Posterior vena cava (tissue), 2 donors: Measurements from ENCODE around the gene LCA5. TPM values are rescaled to one million over a fixed set of nuclear protein-coding genes. Genes with fewer than 3 reads are reported as not detected.
"Not testable (repeated sequence)": the region's sequence is repeated elsewhere in the genome, so short reads cannot be mapped to it uniquely, and the experiment has no call there.

Experiments
- DNase-seq: peaks from one replicate; pipeline ENCODE4 v3.0.0-alpha.2; 2020; ENCODE audit warnings: low spot score
- intact Hi-C, 2 donors: fragments of 100-400 bp; cut with DNase I; formaldehyde crosslinking; loops; one replicate each; pipeline versions ENCODE4 v1.14.1 to v1.14.2; 2022 to 2023
- total RNA-seq, 2 donors: library from RNA; stranded (reverse); fragmentation: NEBNext Ultra II Directional; extraction: Animal tissue kit (Norgen Biotek cat#: 25700); gene quantifications; one replicate each; pipeline ENCODE4 v1.2.1, GENCODE V29; 2021
- donor health status: DM: yes; HTN: yes; CAD: no.
- donor health status: DM: yes; HTN: yes; CAD: no.

The LCA5 gene
- total RNA-seq, 2 donors from 2014 or later, result 6.8 to 7.1 TPM

DNA sequence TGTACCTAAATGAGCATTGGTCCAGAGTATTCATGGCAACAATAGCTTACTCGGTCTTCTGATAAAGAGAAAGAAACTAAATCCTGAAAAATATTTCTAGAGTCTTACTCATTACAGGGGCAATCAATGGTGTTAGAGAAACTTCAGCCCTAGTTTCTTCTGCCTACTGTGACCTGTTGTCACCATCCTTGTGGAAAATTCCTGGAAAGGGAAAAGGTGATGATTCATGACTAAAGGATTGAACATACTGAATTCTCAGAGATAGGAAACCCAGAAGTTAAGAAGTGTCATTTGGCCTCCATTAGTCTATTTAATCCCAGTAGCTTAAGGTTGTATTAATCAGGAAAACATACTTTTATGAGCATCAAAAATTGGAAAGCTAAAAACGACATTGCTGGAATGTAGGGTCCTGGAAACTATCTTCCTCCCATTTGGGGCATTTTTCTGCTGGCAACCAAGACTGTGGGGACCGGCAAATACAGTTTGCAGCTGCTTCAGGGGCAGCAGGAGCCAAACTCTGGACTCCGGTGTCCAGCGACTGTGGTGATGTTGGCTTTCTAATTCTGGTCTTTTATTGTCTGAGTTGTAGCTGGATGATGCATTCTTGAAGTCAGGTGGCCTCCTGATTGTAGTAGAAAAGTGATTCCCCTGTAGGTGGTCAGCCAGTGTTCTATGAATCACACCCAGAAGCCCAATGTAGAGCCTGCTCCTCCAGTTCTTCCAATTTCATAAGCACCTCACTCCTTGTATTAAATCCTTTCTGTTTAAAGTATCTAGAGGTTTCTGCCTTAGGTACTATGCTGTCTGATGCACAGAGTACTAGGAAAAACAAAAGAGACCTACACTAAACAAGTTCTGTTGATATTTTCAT lies 67.6 kb downstream of the LCA5 start:
- intact Hi-C loops, result no loop called here
- no peak for DNase-seq

DNA sequence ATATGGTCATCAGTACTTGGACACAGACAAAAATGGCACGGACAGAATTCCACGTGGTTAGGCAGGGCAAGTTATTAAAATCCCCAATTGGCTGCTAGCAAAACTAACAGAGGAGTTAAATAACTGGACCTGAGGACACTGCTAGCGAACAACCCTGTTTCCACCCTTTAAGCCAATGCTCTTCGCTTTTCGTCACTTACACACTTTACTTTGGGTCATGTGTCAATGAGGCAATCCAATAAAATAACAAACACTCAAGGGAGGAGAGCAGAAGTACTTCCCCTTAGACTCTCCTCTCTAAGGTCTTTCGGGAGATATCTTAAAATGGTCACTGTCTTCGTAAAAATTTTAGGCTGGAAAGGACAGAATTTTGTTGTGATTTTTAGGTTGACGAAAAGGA lies 68.6 kb downstream of the LCA5 start:
- intact Hi-C loops, result no loop called here
- DNase-seq, result no peak

DNA sequence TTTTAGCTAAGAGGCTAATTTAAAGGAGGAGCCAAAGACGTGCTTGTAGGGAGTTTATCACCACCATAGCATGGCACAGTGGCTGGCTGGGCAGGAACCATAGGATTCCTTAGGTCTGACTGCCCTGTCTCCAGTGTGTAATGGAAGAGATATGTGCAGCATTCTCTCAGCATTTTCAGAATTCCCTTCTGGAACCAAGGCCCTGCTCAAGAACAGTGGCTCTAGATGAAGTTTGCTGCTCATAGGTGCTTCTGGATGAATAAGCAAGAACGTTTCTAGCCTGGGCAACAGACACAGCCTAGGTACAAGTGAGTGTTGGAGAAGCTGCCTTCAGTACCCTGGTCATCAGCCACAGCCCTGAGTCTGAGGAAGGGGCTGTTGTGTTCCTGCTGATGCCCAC lies 69.1 kb downstream of the LCA5 start:
- intact Hi-C loops, result no loop called here
- DNase-seq, result no peak

DNA sequence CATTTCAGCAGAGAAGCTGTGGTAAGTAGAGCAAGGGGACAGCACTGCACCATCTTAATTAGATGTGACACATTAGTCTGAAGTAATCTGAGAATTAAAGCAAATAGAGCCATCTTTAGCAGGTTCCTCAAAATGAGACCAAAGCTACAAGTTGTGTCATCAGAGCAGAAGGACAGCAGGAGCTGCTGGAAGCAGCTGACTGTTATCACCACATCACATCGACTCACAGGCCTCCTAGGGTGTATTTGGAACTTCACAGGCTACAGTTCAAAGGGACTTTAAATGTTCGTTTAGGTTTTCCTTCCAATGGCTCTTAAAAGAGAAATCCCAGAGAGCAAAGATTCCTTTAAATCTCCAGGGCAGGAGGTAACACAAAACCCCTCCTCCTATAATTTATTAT lies 69.5 kb downstream of the LCA5 start:
- no peak for DNase-seq
- intact Hi-C loops, result no loop called here

DNA sequence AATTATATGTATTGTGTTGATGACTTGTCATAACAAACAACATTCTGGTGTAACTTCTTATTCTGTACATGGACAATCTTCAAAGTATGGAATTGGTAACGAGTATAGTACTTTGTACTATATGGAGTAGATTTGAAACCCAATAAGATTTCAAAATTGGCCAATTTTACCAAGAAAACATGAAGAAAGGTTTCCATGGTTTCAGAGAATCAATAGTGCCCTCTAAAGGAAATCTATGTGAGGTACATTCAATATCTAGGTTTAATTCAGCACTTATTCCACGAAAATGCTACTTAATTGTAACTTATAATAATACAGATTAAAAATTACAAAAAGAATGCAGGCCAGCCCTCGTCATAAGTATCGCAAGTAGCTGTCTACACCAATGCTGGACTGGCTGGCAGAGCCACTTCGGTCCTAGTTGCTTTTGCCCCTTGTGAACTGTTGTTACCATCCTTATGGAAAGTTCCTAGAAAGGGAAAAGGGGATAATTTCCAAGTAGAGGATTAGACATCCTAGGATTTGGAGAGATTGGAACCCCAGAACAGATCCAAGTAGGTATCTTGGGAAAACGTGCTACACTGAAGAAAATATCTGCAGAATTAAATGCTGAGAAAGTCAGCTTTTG lies 70.9 kb downstream of the LCA5 start:
- DNase-seq, result no peak
- intact Hi-C loops, result no loop called here

DNA sequence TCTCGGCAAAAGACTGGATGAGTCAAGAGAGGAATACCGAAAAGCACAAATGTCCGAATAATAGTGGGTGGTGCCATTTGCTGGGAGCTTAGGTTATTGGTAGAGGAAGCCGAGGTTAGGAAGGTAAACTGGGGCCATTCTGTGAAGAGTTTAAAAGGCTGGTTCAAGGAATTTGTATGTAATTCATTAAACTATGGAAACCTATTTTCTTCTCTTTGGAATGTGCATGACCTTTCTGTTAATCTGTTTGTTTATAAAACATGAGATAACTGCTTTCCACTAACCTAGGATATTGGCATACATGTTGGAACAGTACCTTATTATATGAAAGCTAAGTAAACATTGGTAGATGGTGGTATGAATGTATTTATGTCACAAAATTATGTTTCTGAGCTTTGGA lies 71.8 kb downstream of the LCA5 start:
- DNase-seq, result no peak
- intact Hi-C loops, result no loop called here

DNA sequence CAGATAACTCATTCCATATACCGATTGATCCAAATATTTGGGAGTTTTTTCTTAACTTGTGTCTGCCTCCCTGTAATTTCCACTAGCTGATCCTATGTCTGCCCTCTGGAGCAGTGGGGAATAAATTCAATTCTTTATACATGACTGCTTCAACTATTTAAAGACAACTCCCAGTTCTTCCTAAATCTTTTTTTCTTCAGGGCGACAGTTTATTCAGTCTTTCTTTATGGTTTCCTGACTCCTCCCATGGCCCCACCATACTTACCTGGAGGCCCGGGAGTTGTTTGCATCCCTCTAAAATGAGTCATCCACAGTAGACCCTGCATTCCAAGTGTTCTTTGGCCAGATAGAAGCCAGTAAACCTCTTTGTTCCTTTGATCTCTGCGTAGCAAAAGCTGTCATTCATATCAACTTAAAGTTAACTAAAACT lies 73.6 kb downstream of the LCA5 start:
- intact Hi-C loops, result no loop called here
- no peak for DNase-seq

DNA sequence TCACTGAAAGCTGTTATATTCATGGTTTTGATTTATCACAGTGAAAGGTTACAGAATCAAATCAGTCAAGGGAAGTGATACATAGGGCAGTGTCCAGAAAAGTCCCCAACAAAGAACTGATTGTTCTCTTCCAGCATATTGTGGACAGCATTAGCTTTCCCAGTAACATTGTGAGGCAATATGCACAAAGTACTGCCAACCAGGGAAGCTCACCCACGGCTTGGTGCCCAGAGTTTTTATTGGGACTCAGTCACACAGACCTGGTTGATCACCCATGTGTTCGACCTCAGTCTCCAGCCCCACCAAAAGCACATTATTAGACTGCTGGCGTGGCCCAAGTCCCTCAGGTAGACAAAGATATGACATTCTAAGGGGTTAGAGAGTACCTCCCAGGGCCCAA lies 76.0 kb downstream of the LCA5 start:
- DNase-seq, result no peak
- intact Hi-C loops, result no loop called here

DNA sequence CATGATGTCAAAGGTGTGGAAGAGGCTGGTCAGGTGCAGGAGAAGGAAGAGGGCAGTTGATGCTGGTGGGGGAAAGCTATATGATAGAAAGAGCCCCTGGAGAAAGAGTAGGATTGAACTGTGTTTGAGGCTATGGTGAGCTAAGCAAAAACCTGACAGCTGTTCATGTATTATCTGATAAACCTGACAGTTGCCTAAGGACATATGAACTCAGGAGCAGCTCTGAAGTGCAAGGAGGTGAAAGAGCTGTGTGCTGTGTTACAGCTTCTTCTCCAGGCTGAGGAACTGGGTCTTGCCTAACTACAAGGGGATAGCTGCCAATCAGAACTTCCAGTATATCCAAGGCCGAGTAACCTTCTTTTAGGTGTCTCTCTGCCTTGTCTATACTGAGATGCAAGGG lies 81.8 kb downstream of the LCA5 start:
- intact Hi-C loops, result no loop called here
- no peak for DNase-seq

DNA sequence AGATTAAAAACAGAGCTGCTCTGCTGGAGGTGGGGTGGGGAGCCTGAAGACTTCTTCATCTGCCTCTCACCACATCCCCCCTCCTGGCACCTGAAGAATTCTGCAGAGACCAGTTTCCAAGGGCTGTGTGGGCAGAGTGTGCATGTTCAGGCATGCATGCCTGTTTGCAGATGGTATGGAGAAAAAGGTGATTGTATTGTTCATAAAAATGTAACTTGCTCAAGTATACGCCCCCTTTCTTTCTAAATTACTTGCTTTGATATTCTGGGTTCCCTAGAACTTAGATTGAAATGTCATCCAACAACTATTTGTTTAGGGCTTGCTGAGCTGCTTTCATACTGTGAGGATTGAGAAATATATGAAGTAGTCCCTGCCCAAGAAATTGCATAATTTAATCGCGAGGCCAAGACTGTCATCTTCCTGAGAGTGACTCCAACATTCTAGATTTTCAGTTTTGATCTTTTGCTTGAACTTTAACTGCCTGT lies 83.6 kb downstream of the LCA5 start:
- no peak for DNase-seq

DNA sequence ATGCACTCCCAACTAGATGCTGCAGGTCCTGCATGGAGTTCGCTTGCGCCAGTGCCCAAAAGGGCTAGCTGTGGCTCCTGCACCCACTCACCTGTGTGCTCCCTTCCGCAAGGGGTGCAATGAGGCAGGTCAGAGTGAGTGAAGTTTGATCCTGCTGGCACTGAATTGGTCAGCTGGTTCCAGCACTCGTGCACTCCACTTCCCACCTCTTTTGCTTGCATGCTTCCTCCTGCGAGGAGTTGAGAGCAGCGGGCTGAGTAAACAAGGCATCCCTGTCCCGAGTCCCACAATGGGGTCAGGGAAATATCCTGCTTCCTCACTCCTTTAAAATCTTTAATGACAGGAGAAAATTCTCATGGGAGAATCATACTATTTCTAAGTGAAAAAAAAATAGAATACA lies 86.2 kb downstream of the LCA5 start:
- intact Hi-C loops, result no loop called here
- no peak for DNase-seq

More for the DNA sequence above, 83.6 kb downstream of the LCA5 start:
- intact Hi-C loops, result no loop called here

DNA sequence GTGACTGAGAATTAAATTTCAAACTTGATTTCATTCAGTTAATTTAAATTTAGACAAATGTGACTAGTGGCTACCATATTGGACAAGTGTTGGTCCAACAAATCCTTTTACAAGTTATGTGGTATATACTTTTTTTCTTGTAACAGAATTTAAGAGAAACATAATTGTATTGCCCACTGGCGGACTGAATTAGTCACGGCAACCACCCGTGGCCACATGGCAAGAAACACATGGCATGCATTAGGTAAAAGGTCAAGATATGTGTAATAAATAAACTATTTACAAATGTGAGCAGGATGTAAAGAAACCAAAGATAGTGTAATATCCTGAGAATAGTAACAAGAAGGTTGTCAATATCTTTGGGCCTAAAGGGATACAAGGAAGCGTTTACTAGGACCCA lies 91.2 kb downstream of the LCA5 start:
- intact Hi-C loops, result no loop called here
- DNase-seq, result no peak

DNA sequence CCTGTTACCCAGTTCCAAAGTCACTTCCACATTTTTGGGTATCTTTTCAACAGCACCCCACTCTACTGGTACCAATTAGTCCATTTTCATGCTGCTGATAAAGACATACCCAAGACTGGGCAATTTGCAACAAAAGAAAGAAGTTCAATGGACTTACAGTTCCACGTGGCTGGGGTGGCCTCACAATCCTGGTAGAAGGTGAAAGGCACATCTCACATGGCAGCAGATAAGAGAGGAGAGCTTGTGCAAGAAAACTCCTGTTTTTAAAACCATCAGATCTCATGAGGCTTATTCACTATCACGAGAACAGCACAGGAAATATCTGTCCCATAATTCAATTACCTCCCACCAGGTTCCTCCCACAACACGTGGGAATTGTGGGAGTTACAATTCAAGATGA lies 93.4 kb downstream of the LCA5 start:
- intact Hi-C loops, DNase-seq: not testable (repeated sequence)

DNA sequence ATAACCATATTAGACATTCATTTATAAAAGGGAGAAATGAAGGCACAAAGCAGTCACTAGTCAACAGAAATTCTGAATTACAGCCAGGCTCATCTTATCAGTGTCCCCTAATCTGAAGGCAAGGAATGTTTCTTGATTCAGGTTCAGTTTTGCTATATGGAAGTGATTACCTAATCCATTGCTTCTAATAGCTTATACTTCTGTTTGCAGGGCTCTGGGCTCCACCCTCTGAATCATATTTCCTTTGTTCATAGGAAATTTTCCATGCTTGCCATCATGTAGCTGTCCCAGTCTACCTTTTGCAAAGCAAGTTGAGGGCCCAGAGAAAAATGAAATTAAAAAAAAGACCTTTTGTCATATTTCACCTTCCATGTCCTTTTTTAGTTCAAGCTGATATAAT lies 96.0 kb downstream of the LCA5 start:
- intact Hi-C loops, result no loop called here
- no peak for DNase-seq

DNA sequence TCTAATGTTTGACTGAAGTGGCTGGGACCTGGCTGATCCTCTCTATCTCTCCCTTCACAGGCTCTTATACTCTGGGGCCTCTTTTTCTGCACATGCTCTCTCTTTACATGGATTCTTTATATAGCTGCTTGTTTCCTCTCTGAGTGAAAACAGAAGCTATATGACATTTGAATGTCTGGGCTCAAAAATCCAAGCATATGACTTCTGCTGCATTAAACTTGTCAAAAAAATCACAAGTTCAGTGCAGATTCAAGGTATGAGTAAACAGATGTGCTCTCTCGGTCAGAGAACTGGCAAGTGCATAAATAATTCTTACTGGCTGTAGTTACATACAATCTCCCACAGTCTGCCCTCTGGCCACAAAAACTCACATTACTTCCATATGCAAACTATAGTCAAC lies 96.6 kb downstream of the LCA5 start:
- intact Hi-C loops, result loop anchor here in 1 of 2 donors (1.0 kb wide), 1 partner anchor 12 kb away; no protein-coding TSS in a partner anchor
- no peak for DNase-seq

DNA sequence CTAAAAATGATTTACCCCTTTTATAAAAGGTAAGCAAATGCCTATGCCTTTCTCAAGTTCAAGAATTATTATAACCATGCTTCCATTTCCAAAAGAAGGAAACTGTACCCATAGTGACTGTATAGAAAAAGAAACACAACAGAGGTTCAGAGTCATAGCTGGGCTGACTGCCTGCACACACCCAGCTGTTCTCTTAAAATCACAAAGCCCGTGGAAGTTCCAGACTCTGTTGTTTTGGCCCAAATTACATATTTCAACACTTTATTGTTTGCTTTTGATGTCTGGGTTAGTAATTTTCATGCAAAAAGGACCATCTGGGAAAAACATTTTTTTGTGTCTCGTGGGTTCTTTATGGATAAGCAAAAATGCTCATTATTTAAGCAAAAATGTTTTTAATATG lies 99.2 kb downstream of the LCA5 start:
- intact Hi-C loops, result no loop called here
- DNase-seq, result peak; percentile 81

DNA sequence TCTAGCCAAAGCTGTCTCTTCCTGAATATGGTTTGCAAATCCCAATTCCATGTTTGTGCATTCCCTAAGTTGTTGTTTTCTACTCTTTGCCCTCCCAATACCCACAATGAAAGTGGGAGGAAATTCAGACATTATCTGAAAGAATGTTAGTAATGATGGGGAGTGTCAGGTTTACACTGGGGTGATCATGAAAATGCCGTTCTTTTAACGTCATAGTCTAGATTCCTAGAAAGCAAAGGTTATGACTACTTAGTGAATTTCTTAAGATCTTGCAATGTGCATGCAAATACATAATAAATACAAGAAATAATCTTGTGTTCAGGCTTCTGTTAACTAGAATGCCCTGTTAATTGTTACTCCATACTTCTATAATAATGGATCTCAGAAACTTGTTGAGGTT lies 101.0 kb downstream of the LCA5 start:
- no peak for DNase-seq
- intact Hi-C loops, result no loop called here

DNA sequence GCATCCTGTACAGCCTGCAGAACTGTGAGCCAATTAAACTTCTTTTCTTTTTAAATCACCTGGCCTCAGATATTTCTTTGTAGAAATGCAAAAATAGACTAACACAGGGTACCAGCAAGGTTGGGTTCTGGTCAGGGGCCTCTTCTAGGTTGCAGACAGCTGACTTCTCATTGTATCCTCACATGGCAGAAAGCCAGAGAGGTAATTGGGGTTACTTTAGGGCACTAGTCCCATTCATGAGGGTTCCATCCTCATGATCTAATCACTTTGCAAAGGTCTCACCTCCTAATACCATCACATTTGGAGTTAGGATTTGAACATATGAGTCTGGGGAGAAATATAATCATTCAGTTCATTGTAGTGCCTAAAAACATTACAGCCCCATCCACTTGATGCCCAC lies 101.5 kb downstream of the LCA5 start:
- intact Hi-C loops, result no loop called here
- DNase-seq, result no peak
